HG03280 (cell line): ENCODE data around the gene SYS1.

ENCODE experiments used
- ATAC-seq: cut with Tn5 transposase; IDR thresholded peaks from one replicate; pipeline ENCODE4 v1.9.1; 2021; ENCODE audit warnings: mild to moderate bottlenecking, moderate library complexity; ENCODE audit not compliant: unreplicated experiment

Gene SYS1

DNA sequence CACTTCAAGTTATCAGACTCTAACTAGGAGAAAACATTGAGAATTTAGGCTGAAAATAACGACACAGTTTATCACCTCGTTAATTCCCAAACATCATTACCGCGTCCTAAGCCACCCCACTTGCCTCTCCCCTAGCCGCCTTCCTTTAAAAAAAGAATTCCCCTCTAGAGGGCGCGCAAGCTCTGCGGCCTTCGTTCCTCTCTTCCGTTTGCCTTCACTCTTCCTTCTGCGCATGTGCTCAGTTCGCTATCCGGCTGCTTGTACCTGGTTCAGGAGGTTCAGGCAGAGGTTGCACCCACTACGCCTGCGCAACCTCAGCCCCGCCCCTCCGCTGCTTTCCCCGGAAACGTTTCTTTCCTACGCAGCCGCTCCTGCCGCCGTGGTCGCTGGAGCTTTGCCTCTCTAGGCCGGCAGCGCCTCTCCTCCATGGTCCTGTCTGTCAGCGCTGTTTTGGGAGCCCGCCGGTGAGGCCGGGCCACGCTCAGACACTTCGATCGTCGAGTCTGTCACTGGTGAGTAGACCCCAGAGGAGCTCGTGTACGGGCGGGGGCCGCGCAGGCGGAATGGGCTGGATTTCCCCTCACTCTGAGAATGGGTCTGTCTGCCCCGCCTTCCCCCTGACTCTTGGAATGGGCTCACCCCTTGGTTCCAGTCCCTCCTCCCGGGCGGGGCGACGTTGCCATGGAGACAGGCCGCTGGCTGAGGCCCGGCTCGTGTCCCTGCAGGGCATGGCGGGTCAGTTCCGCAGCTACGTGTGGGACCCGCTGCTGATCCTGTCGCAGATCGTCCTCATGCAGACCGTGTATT, at the start of gene SYS1:
Gene SYS1, plus strand, starts transcription at position 353 of the 807 bp plus-strand sequence. Its CDS starts 376 bp downstream, at position 729.
- peak; percentile 87 for ATAC-seq

DNA sequence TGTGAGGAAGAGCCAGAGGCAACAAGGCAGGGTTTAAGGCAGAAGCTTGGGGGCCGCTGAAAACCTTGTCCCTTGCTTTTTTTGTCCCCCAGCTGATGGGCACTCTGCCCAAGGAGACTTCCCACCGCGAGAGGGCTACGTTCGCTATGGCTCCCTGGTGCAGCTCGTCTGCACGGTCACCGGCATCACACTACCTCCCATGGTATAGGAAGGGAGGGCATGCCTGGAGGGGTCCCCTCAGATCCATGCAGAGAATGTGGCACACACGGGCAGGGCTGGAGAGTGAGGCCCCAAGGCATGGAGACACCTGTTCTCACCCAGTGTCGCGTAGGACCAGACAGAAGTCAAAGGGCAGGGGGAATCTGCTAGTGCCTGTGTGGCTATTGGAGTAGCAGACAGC, 49.0 kb upstream of the SYS1 start:
- ATAC-seq = no peak

DNA sequence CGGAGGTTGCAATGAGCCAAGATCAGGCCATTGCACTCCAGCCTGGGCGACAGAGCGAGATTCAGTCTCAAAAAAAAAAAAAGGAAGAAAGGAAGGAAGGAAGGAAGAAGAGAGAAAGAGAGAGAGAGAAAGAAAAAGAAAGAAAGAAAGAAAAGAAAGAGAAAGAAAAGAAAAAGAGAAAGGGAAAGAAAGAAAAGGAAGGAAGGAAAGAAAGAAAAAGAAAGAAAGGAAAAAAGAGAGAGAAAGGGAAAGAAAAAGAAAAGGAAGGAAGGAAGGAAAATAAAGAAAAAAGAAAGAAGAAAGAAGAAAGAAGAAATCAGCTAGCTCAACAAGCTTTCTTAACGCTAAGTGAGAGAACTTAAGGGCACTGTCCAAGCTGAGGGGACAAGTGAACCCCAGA, 47.3 kb upstream of the SYS1 start:
- no peak for ATAC-seq

DNA sequence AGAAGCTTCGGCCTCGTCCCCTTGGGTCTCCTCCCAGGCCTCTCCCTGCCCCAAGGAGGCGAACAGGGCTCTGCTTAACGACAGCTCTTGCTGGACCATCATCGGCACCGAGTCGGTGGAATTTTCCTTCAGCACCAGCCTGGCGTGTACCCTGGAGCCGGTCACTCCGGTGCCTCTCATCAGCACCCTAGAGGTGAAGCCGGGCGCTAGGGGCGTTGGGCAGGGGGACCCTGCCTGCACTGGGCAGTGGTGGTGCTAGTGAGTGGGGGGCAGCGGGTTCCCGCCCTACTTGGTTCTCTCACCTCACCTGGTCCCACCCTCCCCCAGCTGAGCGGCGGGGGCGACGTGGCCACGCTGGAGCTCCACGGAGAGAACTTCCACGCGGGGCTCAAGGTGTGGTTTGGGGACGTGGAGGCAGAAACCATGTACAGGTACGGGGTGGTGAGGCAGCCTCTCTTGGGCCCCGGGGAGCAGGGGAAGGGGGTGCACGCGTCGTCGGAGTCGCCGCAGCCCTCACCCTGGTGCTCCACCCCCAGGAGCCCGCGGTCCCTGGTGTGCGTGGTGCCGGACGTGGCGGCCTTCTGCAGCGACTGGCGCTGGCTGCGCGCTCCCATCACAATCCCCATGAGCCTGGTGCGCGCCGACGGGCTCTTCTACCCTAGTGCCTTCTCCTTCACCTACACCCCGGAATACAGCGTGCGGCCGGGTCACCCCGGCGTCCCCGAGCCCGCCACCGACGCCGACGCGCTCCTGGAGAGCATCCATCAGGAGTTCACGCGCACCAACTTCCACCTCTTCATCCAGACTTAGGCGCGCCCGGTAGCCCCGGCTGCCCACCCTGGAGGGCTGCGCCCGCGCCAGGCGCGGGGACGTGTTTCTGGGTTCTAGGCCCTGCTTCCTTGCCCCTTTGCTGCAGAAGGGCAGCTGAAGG, 46.5 kb upstream of the SYS1 start:
- ATAC-seq = no peak

GRCh38 chr20:45317826-45318225, 45.1 kb upstream of the SYS1 start:
- ATAC-seq = no peak

- ATAC-seq = no peak
Measured at GRCh38 chr20:45318386-45318939, 44.5 kb upstream of the SYS1 start.

GRCh38 chr20:45318948-45319347, 44.0 kb upstream of the SYS1 start:
- no peak for ATAC-seq

- ATAC-seq = no peak
Measured at GRCh38 chr20:45320948-45321595, 41.9 kb upstream of the SYS1 start.

- ATAC-seq = no peak
Measured at GRCh38 chr20:45322952-45323383, 40.0 kb upstream of the SYS1 start.

DNA sequence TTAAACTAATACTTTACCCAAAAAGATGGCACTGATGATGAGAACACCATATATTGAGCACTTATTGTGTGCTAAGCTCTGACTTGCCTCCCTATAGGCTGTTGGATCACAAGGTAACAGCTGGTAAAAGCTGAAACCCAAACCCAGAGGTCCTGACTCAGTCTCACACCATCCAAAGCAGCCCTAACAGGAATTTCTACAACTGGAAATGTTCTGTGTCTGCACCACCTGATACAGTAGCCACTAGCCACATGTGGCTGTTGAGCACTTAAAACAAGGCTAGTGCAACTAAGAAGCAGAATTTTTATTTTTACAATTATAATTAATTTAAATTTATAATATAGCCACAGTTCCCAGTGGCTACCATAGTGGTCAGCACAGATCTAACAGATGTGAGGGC, 39.2 kb upstream of the SYS1 start:
- ATAC-seq = no peak

DNA sequence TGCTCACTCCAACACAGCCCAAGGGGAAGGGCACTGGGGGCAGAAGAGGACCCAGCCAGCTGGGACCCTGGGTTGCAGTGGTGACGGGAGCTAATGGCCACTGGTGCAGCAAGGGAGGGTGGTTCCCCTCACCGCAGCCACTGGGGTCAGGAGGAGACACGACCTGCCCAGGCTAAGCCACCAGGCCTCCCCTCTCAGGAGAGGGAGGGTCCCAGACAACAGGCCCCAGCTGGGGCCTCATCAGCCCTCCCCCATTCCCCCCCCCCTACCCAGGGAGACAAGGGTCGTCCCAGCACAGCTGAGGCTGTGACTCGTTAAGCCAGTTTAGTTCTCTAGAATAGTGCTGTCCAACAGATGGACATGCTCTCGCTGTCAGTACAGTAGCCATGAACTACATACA, 37.6 kb upstream of the SYS1 start:
- ATAC-seq = no peak

- ATAC-seq = no peak
Measured at GRCh38 chr20:45328451-45328850, 34.5 kb upstream of the SYS1 start.

- no peak for ATAC-seq
Measured at GRCh38 chr20:45329497-45330319, 33.2 kb upstream of the SYS1 start.

GRCh38 chr20:45330476-45330875, 32.5 kb upstream of the SYS1 start:
- no peak for ATAC-seq

GRCh38 chr20:45336530-45337366, 26.2 kb upstream of the SYS1 start:
- ATAC-seq = no peak

DNA sequence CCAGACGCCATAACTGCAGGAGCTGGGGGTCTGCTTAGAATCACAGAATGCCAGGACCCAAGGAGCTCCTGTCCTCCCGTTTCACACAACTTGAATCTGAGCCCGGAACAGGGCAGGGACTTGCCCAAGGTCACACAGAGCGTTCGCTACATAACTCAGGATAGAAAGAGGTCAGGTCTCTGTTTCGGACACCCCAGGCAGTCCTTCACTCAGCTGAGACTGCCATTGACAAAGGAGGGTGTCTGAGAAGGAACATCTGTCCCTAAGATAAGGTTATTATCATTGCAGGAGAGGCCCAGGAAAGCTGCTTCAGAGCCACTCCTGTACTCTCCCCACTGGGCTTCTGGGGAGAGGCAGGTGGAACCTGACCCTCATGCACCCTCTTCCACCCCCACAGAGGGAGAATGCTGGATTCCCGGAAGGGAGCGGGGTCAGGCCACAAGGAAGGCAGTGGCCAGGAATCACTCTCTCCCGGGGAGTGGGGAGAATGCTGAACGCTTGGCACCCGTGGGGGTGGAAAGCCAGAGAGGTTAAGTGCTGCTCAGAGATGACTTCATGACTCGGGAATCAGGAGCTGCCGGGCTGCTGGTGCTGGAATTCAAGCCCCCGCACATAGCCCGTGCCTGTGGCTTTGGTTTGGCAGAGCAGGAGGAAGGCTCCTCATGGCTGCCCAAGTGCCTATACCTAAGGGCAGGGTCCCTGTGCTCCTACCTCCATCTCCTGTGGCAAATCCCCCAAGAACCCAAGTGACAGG, 25.4 kb upstream of the SYS1 start:
- no peak for ATAC-seq

DNA sequence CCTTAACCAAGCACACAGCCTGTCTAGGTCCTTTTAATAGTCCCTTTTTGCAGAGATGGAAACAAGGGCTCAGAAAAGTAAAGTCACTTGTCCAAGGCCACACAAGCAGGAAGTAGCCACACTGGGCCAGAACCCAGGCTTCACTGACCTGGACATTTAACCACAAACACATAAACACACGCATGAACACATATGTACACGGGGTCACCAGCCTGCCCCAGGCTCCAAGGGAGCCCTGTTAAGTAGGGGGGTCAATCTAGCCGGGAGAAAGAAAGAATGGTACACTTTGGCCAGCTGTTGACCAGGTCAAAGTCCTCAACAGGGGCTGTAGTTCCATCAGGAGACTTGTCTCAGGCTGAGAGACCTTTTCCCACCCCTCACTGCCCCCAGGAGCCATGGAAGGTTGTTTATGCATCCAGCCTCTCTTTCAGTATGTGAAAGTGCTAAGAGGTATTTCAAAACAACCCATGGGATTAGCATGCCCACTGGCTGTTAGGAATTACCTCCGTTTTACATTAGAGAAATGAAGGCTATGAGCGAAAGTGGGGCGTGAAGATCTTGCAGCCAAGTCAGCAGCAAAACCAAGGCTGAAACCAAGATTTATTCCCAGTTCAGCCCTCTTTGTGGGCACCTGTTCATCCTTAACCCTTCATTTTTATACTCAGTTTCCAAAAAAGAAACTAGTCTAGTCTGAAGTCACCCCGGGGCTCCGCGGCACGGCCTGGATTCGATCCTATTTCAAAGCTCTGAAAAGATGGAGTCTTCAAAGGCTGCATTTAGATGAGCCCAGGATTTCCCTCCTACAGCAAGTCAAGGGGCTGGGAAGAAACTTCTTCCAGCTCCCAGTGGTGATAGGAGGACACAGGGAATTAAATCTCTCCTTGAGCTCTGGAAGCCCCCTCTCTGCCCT, 24.6 kb upstream of the SYS1 start:
- ATAC-seq = no peak

GRCh38 chr20:45339084-45339483, 23.9 kb upstream of the SYS1 start:
- ATAC-seq = no peak
